ENCODE results near the gene TFCP2L1.

DNA sequence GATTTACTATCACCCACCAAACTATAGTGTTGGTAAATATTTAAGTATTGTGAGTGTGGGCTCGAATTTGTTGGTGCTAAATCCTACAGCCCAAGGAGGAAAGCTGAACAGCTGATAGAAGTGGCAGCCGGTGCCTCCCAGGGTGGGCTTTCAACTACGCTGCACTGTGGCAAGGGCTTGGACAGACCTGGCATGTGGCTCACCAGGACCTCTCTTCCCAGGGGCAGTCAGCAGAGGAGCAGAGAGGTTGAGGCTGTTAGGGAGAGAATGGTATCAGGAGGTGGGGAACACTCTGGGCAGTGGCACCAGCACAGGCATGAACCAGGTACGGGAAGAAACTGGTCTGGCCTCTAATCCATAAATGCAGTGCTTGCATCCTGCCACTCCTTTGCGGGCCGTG, 44.6 kb downstream of the TFCP2L1 start:
- TF ChIP-seq, protein P1, sequence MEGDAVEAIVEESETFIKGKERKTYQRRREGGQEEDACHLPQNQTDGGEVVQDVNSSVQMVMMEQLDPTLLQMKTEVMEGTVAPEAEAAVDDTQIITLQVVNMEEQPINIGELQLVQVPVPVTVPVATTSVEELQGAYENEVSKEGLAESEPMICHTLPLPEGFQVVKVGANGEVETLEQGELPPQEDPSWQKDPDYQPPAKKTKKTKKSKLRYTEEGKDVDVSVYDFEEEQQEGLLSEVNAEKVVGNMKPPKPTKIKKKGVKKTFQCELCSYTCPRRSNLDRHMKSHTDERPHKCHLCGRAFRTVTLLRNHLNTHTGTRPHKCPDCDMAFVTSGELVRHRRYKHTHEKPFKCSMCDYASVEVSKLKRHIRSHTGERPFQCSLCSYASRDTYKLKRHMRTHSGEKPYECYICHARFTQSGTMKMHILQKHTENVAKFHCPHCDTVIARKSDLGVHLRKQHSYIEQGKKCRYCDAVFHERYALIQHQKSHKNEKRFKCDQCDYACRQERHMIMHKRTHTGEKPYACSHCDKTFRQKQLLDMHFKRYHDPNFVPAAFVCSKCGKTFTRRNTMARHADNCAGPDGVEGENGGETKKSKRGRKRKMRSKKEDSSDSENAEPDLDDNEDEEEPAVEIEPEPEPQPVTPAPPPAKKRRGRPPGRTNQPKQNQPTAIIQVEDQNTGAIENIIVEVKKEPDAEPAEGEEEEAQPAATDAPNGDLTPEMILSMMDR (IDR thresholded peaks at IDR 0.05; ENCODE audit: low read length) = no peak
- no peak for TF ChIP-seq EZH2 (IDR thresholded peaks at IDR 0.05; ENCODE audit: borderline replicate concordance, low read length)

Measured in OCI-LY1 (cell line).